GM19099 (cell line): Measurements from ENCODE around the gene FAM110A.

Source experiments
- POLR2A ChIP-seq: IDR thresholded peaks from 3 replicates; pipeline ENCODE4 v1.6.1; 2011; ENCODE audit warnings: low read depth; ENCODE audit not compliant: insufficient read length; ENCODE audit errors: extremely low read depth

Gene FAM110A

DNA sequence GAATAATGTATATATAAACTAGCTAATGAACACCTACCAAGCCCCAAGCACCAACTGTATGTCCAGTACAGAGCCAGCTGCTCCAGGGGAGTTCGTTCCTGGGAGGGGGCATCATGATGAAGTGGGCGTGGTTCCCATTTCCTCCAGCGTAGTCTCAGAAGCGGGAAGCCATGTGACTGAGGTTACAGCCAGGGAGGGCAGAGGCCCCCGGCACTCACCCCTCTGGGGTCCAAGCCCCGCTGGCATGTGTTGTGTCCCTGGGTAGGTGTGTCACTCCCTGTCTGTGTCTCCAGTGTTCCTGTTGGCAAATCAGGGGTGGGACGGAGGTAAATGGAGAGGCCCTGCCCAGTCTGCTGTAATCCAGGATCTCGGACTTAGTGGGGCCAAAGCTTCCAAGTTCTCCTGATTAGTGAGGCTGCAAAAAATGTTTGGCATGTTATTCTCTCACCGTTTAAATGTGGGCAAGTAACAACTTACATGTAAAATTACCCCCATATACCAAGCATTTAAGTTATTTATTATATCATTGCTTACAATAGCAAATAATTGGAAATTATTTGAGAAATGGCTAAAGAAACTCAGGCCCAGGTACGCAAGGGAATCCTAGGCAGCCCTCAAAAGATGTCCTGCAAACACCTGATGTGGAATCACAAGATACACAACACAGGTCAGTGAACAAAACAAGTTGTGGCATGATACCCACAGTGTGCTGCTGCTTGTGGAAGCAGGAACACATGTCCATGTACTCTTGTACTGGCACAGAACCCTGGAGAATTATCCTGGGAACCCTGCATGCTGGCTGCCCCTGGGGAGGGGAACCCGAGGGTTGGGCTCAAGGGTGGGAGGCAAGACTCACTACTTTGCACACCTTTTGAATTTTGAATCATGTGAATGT is 22.2 kb downstream of the FAM110A start:
- no peak for TF ChIP-seq POLR2A

DNA sequence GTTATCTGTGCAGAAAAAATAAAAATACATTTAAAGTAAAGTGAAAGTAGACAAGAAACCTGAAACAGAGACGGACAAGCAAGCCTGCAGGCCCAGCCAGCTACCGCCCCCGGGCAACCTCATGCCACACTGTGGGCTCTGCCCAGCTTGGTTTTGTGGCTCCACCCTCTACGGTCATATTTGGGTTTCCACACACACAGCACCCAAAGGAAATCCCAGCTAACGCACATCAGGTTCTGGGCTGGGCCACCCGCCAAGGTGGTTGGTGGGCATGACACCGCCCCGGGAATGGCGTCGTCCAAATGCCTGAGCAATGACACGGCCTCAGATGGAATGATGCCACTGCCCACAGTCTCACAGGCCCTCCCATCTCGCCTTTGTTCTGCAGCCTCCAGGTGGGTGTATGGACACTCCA is 22.9 kb downstream of the FAM110A start:
- no peak for TF ChIP-seq POLR2A

DNA sequence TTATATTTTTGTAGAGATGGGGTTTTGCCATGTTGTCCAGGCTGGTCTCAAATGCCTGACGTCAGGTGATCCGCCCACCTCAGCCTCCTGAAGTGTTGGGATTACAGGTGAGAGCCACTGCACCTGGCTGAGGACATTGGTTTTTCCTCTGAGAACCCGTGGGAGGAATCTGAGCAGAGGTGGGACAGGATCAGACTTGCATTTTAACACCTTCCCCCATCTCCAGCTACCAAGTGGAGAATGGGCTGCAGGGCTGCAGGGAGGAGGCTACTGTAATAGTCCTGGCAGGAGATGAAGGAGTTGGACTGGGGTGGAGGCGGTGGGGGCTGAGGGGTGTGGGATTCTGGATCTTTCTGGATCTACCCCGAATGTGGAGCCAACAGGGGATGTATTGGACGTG is 24.5 kb downstream of the FAM110A start:
- TF ChIP-seq POLR2A, result no peak

DNA sequence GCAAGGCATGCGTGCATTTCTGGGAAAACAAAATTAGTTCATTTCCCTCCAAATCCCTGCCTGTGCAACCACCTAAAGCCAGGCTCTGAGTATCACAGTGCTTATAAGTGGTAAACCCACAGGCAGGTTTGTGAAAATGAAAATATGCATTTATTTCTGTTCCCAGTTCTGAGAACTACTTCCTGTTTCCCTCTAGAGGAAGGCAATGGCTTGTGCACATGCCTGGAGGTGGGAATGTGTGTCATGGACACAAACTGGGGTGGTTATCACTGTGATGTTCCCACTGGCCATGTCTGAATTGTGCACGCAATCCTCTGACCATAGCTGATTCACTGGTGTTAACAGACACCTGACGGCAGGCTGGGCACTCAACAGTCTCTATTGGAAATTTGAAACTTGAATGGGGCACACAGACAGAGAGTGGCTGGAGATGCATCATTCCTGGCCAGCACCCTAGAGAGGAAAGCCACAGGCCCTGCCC is 26.3 kb downstream of the FAM110A start:
- TF ChIP-seq POLR2A, result no peak

DNA sequence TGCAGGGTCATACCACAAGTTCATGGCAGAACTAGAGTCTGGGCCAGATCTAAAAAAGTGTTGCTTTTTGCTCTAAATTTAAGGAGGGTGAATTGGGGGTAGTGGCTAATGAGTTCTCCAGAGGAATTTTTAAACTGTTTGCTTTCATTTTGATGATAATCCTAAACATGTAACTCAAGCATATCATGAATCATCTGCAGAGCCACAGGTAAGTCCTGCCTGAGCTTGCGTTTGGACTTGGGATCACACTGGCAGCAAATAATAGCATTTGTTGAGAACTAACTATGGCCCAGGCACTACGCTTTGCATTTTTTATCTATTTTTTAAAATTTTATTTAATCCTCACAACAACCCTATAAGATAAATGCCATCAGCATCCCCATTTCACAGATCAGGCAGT is 27.4 kb downstream of the FAM110A start:
- TF ChIP-seq POLR2A, result no peak

DNA sequence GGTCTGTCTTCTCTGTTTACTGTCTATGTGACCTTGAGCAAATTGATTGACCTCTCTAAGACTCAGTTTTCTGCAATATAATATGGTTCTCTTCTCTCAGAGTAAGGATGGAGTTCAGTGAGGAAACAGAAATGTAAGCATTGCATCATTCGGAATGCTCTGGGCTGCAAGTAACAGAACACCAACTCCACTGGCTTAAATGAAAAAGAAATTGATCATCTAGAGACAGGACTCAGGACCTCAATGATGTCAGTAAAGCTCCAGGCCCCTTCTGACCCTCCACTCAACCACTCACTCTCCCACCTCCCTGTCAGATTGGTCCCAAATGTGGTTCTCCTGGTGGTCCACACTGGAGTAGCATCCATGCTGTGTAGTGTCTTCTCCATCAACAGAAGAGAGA is 31.9 kb downstream of the FAM110A start:
- TF ChIP-seq POLR2A, result no peak

DNA sequence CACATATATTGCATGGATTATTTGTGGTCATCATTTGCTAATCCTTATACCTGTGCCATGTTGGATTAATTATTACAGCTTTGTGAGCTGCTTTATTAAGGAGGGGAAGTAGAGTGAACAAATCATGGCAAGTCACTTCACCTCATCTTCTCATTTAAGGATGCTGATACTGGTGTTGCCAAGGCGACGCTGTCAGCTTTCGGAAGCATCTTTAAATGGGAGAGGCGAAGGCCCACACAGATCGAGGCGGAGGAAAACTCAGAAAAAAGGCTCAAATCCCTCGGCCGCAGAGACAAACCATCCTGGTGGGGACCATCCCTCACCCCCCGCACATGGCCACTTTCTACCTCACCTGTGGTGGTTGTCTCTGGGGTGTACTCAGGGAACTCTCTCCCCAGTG is 34.8 kb downstream of the FAM110A start:
- no peak for TF ChIP-seq POLR2A

DNA sequence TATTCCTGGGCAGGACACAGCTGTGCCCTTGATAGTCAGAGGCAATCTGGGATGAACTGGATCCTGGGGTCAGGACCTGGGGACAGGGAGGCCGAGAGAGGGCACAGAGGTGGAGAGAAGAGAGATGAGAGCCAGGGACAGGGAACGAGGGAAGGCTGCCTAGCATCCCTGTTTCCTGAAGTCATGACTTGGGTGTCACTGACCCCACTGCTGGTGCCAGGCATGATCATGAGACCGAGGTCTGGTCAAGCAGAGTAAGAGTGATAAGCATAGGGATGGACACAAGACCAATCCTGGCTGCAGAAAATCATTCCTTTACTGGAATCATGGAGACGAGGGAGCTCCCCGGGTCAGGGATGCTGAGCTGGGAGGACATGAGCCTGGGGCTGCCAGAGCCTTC is 36.1 kb downstream of the FAM110A start:
- no peak for TF ChIP-seq POLR2A

DNA sequence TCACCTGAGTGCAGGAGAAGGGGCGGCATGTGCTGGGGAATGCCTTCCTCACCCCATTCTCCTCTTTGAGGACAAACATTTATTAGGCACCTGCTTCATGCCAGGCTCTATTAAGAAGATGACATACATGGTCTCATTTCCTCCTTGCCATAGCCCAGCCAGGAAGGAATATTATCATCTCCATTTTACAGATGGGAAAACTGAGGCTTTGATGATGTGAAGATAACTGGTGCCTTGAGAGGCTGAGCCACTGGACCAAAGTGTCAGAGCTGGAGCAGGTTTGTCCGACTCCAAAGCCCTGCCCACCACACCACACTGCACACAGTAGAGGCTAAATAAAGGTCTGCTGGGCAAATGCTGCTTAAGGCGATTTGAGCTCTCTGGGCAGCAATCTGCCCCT is 37.2 kb downstream of the FAM110A start:
- no peak for TF ChIP-seq POLR2A

DNA sequence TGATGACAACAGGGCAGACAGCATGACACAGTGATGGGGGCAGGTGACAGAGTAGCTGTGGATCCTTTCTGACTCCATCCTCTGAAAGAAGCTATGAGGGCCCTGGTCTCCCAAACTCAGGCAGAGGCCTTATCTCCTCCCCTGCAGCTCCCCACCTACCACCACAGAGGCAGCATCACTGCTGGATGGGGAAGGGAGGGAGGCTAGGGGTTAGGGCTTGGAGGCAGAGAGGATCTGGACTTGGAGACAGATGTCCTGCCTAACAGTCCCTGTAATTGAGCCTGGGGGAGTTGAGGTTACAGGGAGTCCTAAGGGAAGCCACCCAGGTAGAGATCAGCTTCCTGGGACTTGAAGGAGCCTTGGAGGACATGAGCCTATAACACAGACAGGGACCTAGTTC is 37.9 kb downstream of the FAM110A start:
- TF ChIP-seq POLR2A, result no peak

DNA sequence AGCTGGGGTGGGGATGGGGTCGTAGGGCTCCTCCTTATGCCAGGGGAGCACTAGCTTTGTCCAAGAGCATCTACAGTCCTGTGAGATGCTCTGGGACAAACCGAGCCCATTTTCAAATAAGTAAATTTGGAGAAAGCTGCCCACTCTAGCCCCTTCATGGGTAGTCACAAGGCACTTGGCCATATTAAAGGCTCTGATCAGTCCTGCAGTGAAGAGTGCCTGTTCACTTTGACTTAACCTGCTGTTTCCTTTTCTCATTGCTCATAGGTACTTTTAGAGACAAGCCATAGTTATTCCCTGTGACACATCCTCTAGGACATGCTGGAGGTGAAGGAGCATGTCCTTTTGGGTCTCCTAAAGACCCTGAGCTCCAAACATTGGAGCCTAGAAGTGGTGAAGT is 38.4 kb downstream of the FAM110A start:
- no peak for TF ChIP-seq POLR2A

DNA sequence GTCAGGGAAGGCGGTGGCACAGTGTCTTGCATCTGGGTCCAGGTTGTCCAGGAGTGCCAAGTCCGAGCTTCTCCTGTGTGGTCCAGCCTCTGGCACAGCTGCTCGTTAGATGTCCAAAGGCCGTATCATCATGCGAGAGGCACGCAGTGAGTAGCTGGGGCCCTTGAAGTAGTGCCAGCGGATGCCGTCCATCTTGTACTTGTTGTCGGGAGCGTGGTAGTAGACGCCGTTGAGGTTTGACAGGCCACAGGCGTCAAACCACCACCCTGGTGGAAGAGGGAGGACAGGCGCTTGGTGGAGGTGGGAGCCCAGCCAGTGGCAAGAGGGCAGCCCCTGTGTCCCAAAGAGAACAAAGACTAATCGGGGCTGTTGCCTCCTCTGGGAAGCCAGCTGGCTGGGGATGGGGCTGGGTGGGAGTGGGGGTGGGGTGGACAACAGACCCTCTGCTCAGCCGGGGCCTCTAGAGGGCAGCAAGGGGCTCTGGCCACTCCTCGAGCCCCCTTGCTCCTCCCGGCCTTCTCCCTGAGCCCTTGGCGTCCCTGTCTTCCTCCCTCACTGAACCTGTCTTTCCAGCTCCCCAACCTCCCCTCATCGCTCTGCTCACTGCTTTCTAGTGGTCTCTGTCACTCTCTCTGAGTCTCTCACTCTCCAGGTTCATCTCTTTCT is 39.5 kb downstream of the FAM110A start:
- no peak for TF ChIP-seq POLR2A

DNA sequence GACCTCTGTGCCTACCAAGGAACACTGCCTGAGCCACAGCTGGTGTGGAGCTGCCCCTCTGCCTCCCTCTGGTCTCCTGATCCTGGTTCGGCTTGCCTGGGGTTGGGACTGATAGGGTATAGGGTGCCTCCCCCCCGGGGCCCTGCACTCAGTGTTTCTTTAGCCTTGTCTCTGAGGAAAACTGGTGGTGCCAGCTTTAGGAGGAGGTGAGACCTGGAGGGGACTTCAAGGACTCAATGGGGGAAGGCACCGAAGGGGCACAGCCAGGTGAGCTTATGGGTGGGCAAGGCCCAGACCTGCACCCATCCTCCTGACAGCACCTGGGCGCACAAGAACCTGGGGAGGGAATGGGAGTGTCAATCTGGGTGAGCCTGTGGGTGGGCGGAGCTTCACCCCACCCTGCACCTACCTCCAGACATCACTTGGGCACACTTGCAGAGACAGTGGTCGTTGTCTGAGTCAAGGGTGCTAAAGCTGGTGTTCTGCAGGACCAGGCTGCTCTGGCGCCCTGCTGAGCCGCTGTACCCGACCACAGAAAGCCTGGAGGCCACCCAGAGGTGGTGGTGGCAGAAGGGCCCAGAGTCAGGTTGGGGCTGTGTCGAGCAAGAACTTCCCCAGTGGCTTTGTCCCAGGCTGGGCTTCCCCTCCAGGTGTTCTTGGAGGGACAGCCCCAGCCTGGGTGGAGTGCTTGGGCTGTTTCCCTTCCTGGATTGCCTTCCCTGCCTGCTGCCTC is 40.5 kb downstream of the FAM110A start:
- no peak for TF ChIP-seq POLR2A

DNA sequence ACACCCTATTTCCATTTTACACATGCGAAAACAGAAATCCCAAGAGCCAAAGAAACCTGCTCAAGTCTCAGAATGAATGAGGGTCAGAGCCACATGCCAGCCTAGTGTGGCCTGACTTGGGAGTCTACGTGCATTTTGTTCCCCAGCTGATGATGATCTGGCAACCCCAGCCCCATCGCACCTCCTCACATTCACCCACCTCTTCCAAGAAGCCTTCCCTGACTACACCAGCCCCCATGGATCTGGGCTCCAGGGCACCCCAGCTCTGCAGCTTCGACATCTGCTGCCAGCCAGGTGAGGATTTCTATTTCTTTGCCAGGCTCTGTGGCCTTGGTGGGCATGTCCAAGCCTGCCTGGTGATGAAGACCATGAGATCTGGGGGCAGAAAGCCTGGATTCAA is 41.6 kb downstream of the FAM110A start:
- TF ChIP-seq POLR2A, result no peak

DNA sequence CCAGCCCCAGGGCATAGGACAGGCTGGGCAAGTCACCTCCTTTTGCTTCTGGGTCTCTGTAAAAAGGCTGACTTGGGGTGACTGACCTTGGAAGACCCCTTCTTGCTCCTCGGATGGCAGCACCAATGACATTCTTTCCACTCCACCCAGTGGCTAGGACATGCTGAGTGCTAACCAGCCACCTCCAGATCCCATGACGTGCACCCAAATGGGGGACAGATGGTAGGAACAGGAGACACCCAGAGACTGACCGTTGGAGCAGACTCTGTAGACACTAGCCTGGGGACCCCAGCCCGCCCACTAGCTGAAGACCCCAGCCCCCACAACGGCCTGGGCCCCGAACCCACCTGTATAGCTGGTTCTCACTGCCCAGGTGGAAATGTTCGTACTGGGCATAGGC is 44.3 kb downstream of the FAM110A start:
- TF ChIP-seq POLR2A, result no peak
